Karpas-422 (cell line): Measurements from ENCODE around the gene ATP6AP2. TPM values are rescaled to one million over a fixed set of nuclear protein-coding genes. Genes with fewer than 3 reads are reported as not detected.

Experiments used
- DNase-seq: peaks from one replicate; pipeline ENCODE4 v3.0.0-alpha.2; 2015
- H2AFZ ChIP-seq: fragments of 200-600 bp; sonication (generic); 2 replicates; pipeline ENCODE4 v1.6.1; 2014; ENCODE audit warnings: antibody characterized with exemption, low read length, mixed read lengths
- H3K27ac ChIP-seq: fragments of 200-600 bp; sonication (generic); 2 replicates; pipeline ENCODE4 v1.5.1; 2014; ENCODE audit warnings: mild to moderate bottlenecking, low read length, moderate library complexity
- H3K27me3 ChIP-seq: fragments of 200-600 bp; sonication (generic); 2 replicates; pipeline ENCODE4 v1.6.1; 2014; ENCODE audit warnings: low read length, mixed read lengths
- H3K36me3 ChIP-seq: fragments of 200-600 bp; sonication (generic); 2 replicates; pipeline ENCODE4 v1.6.1; 2014; ENCODE audit warnings: low read length, mixed read lengths; ENCODE audit not compliant: insufficient read depth
- H3K4me1 ChIP-seq: fragments of 200-600 bp; sonication (generic); 2 replicates; pipeline ENCODE4 v1.6.1; 2014; ENCODE audit warnings: mild to moderate bottlenecking, low read length, mixed read lengths
- H3K4me2 ChIP-seq: fragments of 200-600 bp; sonication (generic); 2 replicates; pipeline ENCODE4 v1.6.1; 2014; ENCODE audit warnings: low read length, low read depth, mild to moderate bottlenecking; ENCODE audit not compliant: poor library complexity, severe bottlenecking
- H3K4me3 ChIP-seq: fragments of 200-600 bp; sonication (generic); 2 replicates; pipeline ENCODE4 v1.5.1; 2014; ENCODE audit warnings: mild to moderate bottlenecking, antibody characterized with exemption, low read length, mixed read lengths
- H3K79me2 ChIP-seq: fragments of 200-600 bp; sonication (generic); 2 replicates; pipeline ENCODE4 v1.6.1; 2014; ENCODE audit warnings: mild to moderate bottlenecking, low read length, mixed read lengths
- H3K9ac ChIP-seq: fragments of 200-600 bp; sonication (generic); 2 replicates; pipeline ENCODE4 v1.6.0; 2014; ENCODE audit warnings: low read length
- H3K9me2 ChIP-seq: fragments of 200-600 bp; sonication (generic), shearing (Covaris generic); replicated peaks from 2 replicates; pipeline ENCODE4 v1.6.0; 2014; ENCODE audit warnings: mild to moderate bottlenecking, low read length, moderate library complexity; ENCODE audit not compliant: insufficient read depth
- H3K9me3 ChIP-seq: fragments of 300-700, 200-600 bp; sonication (generic); 2 replicates; pipeline ENCODE4 v1.6.1; 2014; ENCODE audit warnings: low read length, mixed read lengths
- H4K20me1 ChIP-seq: fragments of 200-600 bp; sonication (generic); 2 replicates; pipeline ENCODE4 v1.6.1; 2014; ENCODE audit warnings: mild to moderate bottlenecking, antibody characterized with exemption, low read length, low read depth; ENCODE audit not compliant: insufficient read depth
- total RNA-seq: library from RNA; depleted of rRNA; stranded (reverse); fragments of >200 nt; shearing (Covaris generic); gene quantifications from 2 replicates; pipeline ENCODE4 v1.2.3, GENCODE V29; 2014; ENCODE audit warnings: low replicate concordance; rRNA removed

The ATP6AP2 gene, protein sequence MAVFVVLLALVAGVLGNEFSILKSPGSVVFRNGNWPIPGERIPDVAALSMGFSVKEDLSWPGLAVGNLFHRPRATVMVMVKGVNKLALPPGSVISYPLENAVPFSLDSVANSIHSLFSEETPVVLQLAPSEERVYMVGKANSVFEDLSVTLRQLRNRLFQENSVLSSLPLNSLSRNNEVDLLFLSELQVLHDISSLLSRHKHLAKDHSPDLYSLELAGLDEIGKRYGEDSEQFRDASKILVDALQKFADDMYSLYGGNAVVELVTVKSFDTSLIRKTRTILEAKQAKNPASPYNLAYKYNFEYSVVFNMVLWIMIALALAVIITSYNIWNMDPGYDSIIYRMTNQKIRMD
- total RNA-seq: 42.0 and 86.1 TPM in 2 replicates

GRCh38 chrX:40580537-40581335 lies at the start of gene ATP6AP2:
TSS of gene ATP6AP2 (plus strand) at chrX:40580970. CDS start at chrX:40581066, 96 bp downstream.
- no peaks in the 10 kb centered on the region for H3K9me3 ChIP-seq
- H2AFZ ChIP-seq: no peak within 1 kb of the TSS
- H3K79me2 ChIP-seq: peaks cover 41% of the 10 kb centered on the region
- no peaks in the 10 kb centered on the region for H3K36me3 ChIP-seq
- peaks cover 3% of the 10 kb centered on the region; the same call in 1 of the 2 replicates for H4K20me1 ChIP-seq
- no peaks in the 10 kb centered on the region for H3K27me3 ChIP-seq
- DNase-seq: peak; percentile 97
- peak within 1 kb of the TSS; percentile 77 for H3K4me2 ChIP-seq
- H3K27ac ChIP-seq: no peak within 1 kb of the TSS
- H3K9ac ChIP-seq: peak within 1 kb of the TSS; percentile 76
- no peaks in the 10 kb centered on the region for H3K9me2 ChIP-seq
- peak within 1 kb of the TSS; percentile 70 for H3K4me3 ChIP-seq
- H3K4me1 ChIP-seq: peaks cover 17% of the 10 kb centered on the region

GRCh38 chrX:40531056-40531826 lies 49.5 kb upstream of the ATP6AP2 start:
- no peak overlapping the region for H3K4me3 ChIP-seq
- no peaks in the 10 kb centered on the region for H3K27me3 ChIP-seq
- no peaks in the 10 kb centered on the region for H3K36me3 ChIP-seq
- H3K4me1 ChIP-seq: no peaks in the 10 kb centered on the region
- no peak overlapping the region for H3K9ac ChIP-seq
- no peak overlapping the region for H3K4me2 ChIP-seq
- H3K27ac ChIP-seq: no peak overlapping the region
- no peaks in the 10 kb centered on the region for H4K20me1 ChIP-seq
- no peaks in the 10 kb centered on the region for H3K9me2 ChIP-seq
- DNase-seq: no peak
- H3K79me2 ChIP-seq: no peaks in the 10 kb centered on the region
- H3K9me3 ChIP-seq: no peaks in the 10 kb centered on the region
- H2AFZ ChIP-seq: no peak overlapping the region

- H2AFZ ChIP-seq: no peak overlapping the region
- no peak overlapping the region for H3K4me2 ChIP-seq
- H3K9me3 ChIP-seq: no peaks in the 10 kb centered on the region
- no peak overlapping the region for H3K4me3 ChIP-seq
- no peak overlapping the region for H3K27ac ChIP-seq
- H3K27me3 ChIP-seq: no peaks in the 10 kb centered on the region
- DNase-seq: no peak
- H4K20me1 ChIP-seq: no peaks in the 10 kb centered on the region
- no peaks in the 10 kb centered on the region for H3K9me2 ChIP-seq
- H3K36me3 ChIP-seq: no peaks in the 10 kb centered on the region
- peaks cover 6% of the 10 kb centered on the region for H3K4me1 ChIP-seq
- H3K79me2 ChIP-seq: no peaks in the 10 kb centered on the region
- no peak overlapping the region for H3K9ac ChIP-seq
These were observed 43.5 kb upstream of the ATP6AP2 start for GRCh38 chrX:40537310-40537709.

DNA sequence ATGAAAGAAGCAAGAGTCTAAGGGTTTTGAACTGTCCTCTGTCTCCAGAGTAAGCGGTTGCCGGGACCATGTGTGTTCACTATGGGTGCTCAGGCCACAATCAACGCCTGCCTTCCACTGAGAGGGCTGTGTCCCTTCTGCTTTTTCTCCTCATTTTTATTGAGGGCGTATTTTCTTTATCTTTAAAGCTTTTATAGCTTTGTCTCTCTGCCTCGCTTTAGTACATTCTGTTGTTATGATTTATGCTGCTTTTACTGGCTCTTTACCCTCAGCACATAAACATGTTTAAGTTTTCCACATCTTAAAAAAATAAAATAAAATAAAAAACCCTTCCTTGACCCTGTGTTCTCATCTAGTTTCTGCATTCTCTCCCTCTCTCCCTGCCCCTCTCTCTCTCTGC lies 42.4 kb upstream of the ATP6AP2 start:
- Histone ChIP-seq H3K4me3 (no peak overlapping the region), H4K20me1 (no peaks in the 10 kb centered on the region), H2AFZ (no peak overlapping the region), H3K27me3 (no peaks in the 10 kb centered on the region), H3K27ac (no peak overlapping the region), H3K36me3 (no peaks in the 10 kb centered on the region), H3K4me2 (no peak overlapping the region), H3K4me1 (peaks cover 6% of the 10 kb centered on the region), H3K79me2 (no peaks in the 10 kb centered on the region), H3K9me2 (no peaks in the 10 kb centered on the region), H3K9me3 (no peaks in the 10 kb centered on the region), H3K9ac (no peak overlapping the region)
- no peak for DNase-seq

DNA sequence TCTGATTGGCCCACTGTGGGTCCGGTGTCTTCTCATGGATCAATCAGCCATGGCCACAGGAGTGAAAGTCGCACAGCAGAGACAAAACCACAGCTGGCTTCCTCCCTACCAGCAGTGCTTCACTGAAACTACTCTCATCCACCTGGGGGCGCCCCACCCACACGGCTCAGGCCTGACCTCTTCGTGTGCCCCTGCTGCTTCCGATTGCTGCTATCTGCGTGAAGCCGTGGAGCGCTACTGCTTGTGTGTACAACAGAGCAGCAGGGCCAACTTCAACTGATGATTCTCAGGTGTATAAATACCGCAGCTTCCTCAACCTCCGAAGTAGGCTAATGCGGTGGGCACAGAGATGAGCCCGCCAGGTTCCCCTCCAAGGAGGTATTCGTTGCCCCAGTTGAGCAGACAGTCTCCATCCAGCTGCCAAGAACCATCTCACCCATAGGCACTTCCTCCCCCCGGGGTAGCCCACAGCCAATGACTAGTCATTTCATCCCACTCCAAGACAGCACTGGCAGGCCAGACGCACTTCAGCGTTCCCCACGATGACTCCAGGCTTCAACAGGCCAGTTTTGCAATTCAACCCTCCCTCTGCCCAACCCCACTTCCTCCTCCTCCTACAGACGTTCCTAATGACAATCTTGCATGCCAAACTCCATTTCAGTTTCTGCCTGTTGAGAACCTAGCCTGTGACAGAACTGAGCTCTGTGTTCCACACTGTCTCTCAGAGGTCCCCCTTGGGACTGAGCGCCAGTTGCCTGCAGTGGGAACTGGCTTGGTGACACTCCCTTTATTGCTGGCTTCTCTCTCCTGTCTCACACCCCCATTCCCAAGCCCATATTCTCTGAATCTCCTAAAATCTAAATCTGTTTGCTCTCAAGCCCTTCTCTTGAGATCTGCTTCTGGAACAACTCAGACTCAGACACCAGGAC lies 41.3 kb upstream of the ATP6AP2 start:
- H3K4me1 ChIP-seq: peaks cover 6% of the 10 kb centered on the region
- H3K4me2 ChIP-seq: peak overlapping the region; percentile 52
- no peaks in the 10 kb centered on the region for H3K9me2 ChIP-seq
- no peak overlapping the region for H3K27ac ChIP-seq
- no peaks in the 10 kb centered on the region for H3K79me2 ChIP-seq
- H4K20me1 ChIP-seq: no peaks in the 10 kb centered on the region
- no peaks in the 10 kb centered on the region for H3K36me3 ChIP-seq
- H3K27me3 ChIP-seq: no peaks in the 10 kb centered on the region
- peak overlapping the region; percentile 40; the same call in 1 of the 2 replicates for H3K4me3 ChIP-seq
- H3K9ac ChIP-seq: peak overlapping the region; percentile 41
- DNase-seq: peak; percentile 85
- no peaks in the 10 kb centered on the region for H3K9me3 ChIP-seq
- peak overlapping the region; percentile 74; the same call in 1 of the 2 replicates for H2AFZ ChIP-seq

DNA sequence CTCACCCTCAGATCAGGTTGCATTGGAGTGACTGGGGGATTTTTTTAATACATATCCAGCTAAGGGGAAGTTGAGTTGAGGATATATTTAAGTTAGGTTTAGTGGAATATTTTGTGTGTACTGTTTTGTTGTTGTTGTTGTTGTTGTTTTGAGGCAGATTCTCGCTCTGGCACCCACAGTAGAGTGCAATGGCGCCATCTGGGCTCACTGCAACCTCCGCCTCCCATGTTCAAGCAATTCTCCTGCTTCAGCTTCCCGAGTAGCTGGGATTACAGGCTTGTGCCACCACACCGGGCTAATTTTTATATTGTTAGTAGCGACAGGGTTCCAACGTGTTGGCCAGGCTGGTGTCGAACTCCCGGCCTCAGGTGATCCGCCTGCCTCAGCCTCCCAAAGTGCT lies 38.6 kb upstream of the ATP6AP2 start:
- H3K27me3 ChIP-seq: no peaks in the 10 kb centered on the region
- H3K4me2 ChIP-seq: no peak overlapping the region
- H3K4me1 ChIP-seq: peaks cover 6% of the 10 kb centered on the region
- H3K79me2 ChIP-seq: no peaks in the 10 kb centered on the region
- H4K20me1 ChIP-seq: no peaks in the 10 kb centered on the region
- no peak overlapping the region for H3K27ac ChIP-seq
- H3K4me3 ChIP-seq: no peak overlapping the region
- no peaks in the 10 kb centered on the region for H3K9me3 ChIP-seq
- H3K9me2 ChIP-seq: no peaks in the 10 kb centered on the region
- no peak for DNase-seq
- H2AFZ ChIP-seq: no peak overlapping the region
- no peaks in the 10 kb centered on the region for H3K36me3 ChIP-seq
- H3K9ac ChIP-seq: no peak overlapping the region

GRCh38 chrX:40542972-40543371 lies 37.8 kb upstream of the ATP6AP2 start:
- Histone ChIP-seq H3K4me3 (no peak overlapping the region), H3K79me2 (no peaks in the 10 kb centered on the region), H3K27me3 (no peaks in the 10 kb centered on the region), H2AFZ (no peak overlapping the region), H3K9me2 (no peaks in the 10 kb centered on the region), H3K9me3 (no peaks in the 10 kb centered on the region), H3K9ac (no peak overlapping the region), H3K4me1 (peaks cover 6% of the 10 kb centered on the region), H3K4me2 (no peak overlapping the region), H4K20me1 (no peaks in the 10 kb centered on the region), H3K27ac (no peak overlapping the region), H3K36me3 (no peaks in the 10 kb centered on the region)
- no peak for DNase-seq
